Measurements from ENCODE around the gene CCDC88C.
"Not testable (repeated sequence)": the region's sequence is repeated elsewhere in the genome, so short reads cannot be mapped to it uniquely, and the experiment has no call there.

Gene CCDC88C

DNA sequence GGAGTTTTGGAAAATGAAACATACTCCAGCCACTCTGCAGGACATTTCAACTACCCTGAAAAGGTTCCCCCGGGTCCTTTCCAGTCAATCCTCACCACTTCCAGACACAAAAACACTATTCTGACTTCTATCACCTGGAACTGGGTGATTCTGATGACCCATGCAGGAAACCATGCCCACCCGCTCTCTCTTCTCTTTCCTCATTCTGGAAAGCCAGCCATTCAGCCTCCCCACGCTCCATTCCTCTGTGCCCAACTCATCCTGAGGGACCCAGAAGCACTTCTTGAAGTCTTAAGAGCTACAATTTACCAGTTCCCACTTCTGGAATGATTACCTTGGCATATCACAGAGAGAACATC is 3.2 kb downstream of the CCDC88C start:
- H3K27ac ChIP-seq = no peak overlapping the region
- no peak for TF ChIP-seq CTCF (IDR thresholded peaks at IDR 0.05)
- no peak for TF ChIP-seq ZFX (IDR thresholded peaks at IDR 0.05; ENCODE audit: borderline replicate concordance)

DNA sequence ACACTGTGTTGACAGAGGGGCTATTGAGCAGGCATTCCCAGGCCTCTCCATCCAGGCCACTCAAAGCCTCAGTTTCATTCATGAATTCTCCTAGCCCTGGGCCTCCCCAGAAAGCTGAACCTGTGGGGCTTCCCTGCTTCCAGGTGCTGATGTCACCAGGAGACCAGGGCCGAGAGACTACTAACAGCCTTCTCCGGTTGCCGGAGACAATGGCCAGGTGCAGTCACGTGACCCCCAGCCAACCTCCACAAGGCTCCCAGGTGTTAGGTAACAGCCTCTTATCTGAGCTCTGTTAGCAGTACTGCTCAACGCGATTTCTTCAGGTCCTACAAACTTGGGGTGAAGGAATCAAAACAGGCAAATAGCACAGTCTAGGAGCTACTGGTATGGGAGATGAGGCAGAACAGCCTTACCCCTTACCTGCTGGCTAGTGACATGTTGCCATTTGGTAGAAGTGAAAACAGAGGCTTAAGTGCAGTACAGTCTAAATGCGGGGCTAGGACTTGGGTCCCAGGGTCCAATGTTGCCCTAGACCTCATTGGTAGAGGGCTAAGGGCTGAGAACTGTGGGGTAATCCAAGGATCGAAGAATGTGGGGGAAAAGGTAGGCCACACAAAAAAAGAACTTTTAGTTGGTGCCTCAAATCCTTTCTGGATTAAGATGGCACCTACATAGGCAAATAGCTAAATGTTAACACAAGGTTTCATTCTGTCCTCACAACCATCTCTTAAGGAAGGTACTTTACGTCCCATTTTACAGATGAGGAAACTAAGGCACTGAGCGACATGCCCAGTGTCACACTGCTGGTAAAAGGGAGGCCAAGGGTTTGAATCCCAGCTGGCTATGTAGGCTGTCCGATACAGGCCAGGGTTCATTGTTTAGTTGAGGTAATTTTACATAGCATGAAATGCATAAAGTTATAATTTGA is 3.8 kb downstream of the CCDC88C start:
- H3K27ac ChIP-seq = no peak overlapping the region
- TF ChIP-seq ZFX (IDR thresholded peaks at IDR 0.05; ENCODE audit: borderline replicate concordance) = no peak
- TF ChIP-seq CTCF (IDR thresholded peaks at IDR 0.05) = no peak

DNA sequence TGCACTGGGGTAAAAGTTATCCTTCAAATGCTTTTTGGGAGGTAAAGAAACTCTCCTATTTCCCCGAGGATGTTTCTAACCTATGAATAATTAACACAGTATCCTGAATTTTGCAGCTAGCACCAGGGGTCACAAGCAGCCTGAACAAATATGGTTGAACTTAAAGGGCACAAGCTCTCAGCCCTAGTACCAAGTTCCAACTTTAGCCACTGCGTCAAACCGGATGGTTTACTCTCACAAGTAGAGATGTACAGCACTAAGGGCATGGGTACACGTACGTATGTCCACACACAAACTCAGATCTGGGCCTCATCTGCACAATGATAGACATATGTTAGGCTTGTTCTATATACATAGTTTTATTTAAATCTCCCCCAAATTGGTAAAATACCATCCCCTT is 4.7 kb downstream of the CCDC88C start:
- TF ChIP-seq ZFX (IDR thresholded peaks at IDR 0.05; ENCODE audit: borderline replicate concordance) (no peak), CTCF (IDR thresholded peaks at IDR 0.05) (no peak)
- no peak overlapping the region for H3K27ac ChIP-seq

- H3K27ac ChIP-seq = no peak overlapping the region
Measured at GRCh38 chr14:91410771-91411536, 6.7 kb downstream of the CCDC88C start.

DNA sequence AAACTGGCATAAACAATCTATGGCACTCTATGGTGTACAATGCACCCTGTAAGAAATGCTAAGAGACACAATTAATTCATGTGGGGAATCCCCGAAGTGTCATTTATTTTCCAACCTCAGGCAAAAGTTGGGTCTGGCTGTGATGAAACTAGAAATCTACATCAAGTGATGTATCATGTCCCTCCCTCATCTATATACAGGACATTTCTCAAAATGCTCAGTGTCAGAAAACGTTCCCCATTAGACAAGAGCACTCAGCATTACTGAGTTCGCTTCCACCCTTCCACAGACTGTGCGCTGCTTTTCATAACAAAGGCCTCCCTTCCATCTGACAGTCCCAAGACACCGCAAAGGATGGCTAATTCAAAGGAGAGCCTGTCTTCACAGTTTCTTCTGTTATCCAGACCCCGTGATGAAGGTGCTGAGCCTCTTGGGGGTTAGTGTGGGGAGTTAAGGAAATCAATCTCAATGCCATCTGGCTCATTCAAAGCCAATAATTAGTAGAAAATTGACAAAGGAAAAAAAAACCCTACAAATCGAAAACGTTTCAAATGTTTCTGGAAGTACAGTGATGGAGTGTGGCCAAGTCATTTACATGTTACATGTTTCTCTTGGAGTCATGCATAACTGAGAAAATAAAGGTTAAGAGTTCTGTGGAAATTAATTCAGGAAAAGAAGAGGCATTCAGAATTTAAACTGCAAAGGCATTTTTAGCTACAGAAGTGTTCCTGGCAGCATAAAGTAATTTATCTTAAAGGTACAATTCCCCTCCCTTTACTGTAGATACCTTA is 7.5 kb downstream of the CCDC88C start:
- TF ChIP-seq CTCF (IDR thresholded peaks at IDR 0.05) = no peak
- no peak for TF ChIP-seq ZFX (IDR thresholded peaks at IDR 0.05; ENCODE audit: borderline replicate concordance)
- H3K27ac ChIP-seq = no peak overlapping the region

More at GRCh38 chr14:91410771-91411536, 6.7 kb downstream of the CCDC88C start:
- TF ChIP-seq ZFX (IDR thresholded peaks at IDR 0.05; ENCODE audit: borderline replicate concordance) = no peak
- no peak for TF ChIP-seq CTCF (IDR thresholded peaks at IDR 0.05)

DNA sequence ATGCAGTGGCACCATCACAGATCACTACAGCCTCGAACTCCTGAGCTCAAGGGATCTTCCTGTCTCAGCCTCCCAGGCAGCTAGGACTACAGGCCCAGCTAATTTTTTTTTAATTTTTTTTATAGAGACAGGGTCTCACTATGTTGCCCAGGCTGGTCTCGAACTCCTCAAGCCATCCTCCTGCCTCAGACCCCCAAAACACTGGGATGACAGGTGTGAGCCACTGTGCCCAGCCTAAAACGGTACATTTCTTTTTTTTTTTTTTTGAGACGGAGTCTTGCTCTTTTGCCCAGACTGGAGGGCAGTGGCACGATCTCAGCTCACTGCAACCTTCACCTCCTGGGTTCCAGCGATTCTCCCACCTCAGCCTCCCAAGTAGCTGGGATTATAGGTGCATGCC is 8.4 kb downstream of the CCDC88C start:
- not testable (repeated sequence) for H3K27ac ChIP-seq

- H3K27ac ChIP-seq = no peak overlapping the region
- TF ChIP-seq CTCF (IDR thresholded peaks at IDR 0.05) (no peak), ZFX (IDR thresholded peaks at IDR 0.05; ENCODE audit: borderline replicate concordance) (no peak)
Measured at GRCh38 chr14:91406982-91407381, 10.6 kb downstream of the CCDC88C start.

All from 22Rv1 (cell line).